Bone marrow (tissue), 2 donors: ENCODE results near the gene ALG2.
A peak's percentile ranks its signal among the peaks of the same experiment; 100 is the strongest.
"Not testable (repeated sequence)": the region's sequence is repeated elsewhere in the genome, so short reads cannot be mapped to it uniquely, and the experiment has no call there.

Experiments used
- DNase-seq, 2 donors: peaks; one replicate each; lab custom pipeline; 2025; lab: John Stamatoyannopoulos, UW

ALG2 gene

GRCh38 chr9:99237849-99238248 lies 16.1 kb upstream of the ALG2 start:
- DNase-seq = not testable (repeated sequence)

DNA sequence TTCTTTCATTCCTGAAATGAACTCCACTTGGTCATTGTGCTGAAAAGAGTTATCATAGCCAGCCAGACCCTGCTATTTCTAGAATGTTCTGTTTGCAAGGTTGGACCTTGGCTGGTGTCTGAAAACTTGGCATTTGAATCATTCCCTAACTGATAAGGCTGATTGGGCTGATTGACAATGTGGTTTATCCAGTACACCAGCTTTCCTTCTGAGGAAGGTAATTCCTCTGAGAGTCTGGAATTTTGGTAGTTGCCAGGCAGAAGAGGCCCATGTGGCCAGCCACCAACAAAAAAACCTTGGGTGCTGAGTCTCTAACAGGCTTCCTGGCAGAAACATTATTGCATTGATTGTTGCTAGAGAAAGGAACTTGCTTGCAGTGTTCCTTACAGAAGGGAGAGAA lies 15.6 kb upstream of the ALG2 start:
- DNase-seq = no peak

- DNase-seq = no peak
Measured at GRCh38 chr9:99235926-99236634, 14.3 kb upstream of the ALG2 start.

- no peak for DNase-seq
Measured at GRCh38 chr9:99235069-99235468, 13.3 kb upstream of the ALG2 start.

DNA sequence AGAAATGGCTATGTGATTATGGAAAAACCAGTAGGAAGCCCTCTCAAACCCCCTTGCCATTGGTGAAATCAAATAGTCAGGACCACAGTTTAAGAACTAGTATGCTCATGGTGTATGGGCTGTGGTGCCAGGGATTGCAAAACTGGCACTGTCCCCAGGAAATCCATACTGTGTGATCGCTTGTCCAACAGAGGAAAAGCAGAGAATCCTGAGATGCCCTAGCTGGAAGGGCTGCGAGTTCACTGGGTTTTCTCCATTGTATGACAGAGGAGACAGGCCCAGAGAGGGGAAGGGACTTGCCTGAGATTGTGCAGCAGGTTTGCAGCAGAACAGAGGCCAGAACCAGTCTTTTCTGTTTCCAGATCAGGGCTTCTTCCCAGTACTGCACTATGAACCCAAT lies 12.9 kb upstream of the ALG2 start:
- no peak for DNase-seq

- DNase-seq = no peak
Measured at GRCh38 chr9:99231711-99232110, 10.0 kb upstream of the ALG2 start.

- DNase-seq = no peak
Measured at GRCh38 chr9:99230206-99230605, 8.5 kb upstream of the ALG2 start.

DNA sequence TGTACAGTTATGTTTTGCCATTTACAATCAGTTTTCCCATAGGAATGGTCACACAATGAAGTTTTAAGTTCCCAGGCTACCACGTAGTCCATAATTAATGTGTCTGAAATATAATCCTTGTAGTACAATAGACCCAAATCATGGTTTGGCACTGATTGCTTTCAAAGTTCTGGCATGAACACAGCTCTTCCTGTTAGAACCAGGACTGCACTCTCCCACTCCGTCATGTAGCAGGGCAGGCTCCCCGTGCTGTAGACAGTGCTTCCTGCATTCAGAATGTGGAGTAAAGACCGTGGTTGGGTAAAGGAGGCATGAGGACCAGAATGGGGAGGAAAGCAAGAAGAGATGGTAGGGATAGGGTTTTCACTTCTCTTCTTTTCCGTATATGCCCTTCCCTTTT lies 4.3 kb upstream of the ALG2 start:
- no peak for DNase-seq

DNA sequence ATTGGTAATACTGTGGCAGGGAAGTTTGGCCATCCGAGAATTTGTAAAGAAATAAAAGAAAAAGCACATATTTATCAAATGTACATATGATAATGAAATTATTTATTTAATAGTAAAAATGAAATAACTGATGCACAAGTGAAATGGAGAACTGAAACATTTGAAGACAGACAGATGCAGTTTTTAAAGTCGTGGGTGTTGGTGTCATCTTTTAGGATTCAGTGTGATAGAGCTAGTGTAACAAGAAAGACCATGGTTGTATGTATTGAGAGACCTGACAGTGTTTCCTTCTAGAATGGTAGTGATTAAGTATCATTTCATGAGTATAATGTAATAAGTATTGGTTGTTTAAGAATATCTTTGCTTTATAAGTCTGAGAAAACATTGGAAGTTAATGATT lies 2.7 kb upstream of the ALG2 start:
- DNase-seq = no peak

DNA sequence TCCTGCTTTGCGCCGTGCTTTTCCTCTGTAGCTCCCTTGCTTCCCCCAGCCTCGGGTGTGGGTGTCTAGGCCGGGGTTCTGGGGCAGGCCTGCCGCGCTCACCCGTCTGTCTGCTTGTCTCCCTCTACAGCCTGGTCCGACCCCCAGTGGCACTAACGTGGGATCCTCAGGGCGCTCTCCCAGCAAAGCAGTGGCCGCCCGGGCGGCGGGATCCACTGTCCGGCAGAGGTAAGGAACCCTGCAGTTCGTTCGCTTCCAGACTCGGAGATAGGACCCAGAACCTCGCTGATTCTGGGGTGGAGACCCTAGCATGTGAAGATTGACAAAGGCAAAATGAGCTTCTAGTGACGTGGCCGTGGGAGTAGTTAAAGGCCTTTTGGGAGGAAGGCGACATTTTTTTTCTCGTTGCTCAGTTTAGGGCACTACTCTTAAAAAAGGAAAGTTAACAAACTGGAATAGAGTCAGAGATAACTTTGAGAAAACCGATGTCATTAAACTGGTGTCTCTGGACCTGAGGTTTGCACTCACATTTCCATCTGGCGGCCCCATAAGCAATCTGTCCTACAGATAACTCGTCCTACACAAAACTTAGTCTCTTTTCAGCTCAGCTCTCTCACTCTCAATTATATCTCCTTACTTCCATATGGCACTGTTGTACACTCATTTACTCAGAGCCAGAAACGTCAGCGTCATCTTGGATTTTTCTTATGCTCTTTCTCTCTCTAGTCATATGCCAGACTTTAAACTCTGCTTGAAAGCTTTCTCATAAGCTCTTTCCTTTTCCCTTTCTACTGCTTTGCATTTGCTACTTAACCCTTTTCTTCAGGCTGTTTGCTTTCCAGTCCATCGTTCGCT lies 901 bp upstream of the ALG2 start:
- no peak for DNase-seq

DNA sequence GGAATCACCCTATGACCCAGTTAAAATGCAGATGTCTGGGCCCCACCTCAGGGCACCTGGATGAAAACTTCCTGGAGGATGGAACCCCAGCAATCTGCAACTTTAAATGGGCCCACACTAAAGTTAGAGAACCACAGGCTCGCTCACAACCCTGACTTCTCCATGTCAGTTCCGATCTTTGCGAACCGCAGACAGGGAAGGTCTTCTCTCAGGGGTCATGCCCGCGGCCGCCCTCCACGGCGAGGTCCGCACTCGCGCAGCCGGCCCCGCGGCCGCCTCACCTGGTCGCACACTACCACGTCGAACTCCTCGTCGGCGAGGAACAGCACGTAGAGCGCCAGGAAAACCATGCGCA lies 499 bp downstream of the ALG2 start:
- DNase-seq = no peak

DNA sequence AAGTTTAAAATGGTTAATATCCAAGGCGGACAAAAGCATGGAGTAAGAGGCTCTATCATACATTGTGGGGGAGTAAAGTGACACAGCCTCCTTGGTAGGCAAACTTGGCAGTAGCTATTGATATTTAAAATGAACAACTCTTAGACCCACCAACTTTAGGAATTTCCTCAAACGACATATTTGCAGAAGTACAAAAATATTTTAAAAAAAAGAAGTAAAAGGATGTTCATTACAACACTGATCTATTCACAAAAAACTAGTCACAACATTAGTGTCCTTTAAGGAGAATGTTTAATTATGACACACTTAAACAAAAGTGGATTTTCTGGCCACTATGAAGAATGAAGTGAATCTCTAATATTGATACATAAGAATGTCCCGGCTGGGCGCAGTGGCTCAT lies 1.7 kb downstream of the ALG2 start:
- DNase-seq = no peak

DNA sequence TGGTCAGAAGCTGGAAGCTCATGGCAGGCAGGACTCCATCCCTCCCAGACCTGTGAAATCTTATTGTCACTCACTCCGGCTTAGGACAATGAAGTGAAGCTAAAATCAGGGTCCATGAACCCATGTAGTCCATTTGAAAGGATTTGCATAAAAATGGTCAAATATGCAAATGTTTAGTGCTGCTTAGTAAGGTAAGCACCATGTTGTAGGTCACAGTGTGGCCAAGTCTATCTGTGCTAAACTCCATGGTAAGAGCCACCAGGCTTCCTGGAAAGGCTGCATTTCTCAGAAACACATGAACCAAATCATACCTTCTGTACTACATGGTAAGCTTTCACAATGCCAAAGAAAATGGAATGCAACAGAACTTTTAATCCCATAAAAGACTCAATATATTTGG lies 5.7 kb downstream of the ALG2 start:
- DNase-seq = no peak

DNA sequence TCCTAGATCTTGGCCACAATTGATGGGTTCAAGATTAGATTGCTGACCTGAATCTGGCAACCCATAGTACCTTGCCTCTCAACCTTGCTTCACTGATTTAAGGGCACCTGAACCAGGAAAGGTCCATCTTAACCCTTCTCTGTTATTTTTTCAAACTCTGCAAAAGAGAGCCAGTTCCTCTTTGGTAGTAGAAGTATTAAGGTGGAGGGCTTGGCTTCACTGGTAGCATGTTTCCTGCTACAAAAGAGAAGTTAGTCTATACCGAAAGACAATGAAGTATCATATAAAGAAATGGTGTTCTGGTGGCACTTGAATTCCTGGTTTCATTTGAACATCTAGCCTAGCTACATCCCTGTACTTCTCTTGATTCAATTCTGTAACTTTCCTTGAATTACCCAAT lies 8.5 kb downstream of the ALG2 start:
- peak in 1 of 2 donors; percentile 31 for DNase-seq

- DNase-seq = no peak
Measured at GRCh38 chr9:99211746-99212145, 10.0 kb downstream of the ALG2 start.

DNA sequence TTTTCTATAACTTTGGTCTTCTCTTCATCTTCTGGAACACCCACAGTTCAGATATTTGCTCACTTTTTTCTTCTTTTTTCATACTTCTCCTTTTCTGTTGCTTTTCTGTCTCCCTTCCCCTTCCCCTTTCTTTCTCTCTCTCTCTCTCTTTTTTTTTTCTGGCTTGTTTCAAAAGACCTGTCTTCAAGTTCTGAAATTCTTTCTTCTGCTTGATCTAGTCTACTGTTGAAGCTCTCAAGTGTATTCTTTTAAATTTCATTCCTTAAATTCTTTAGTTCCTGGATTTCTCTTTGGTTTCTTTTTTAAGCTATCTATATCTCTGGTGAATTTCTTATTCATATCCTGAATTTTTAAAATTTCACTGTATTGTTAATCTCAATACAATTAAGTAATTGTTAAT lies 11.2 kb downstream of the ALG2 start:
- no peak for DNase-seq

GRCh38 chr9:99201603-99202002 lies 20.1 kb downstream of the ALG2 start:
- no peak for DNase-seq

- no peak for DNase-seq
Measured at GRCh38 chr9:99199938-99200539, 21.7 kb downstream of the ALG2 start.

- no peak for DNase-seq
Measured at GRCh38 chr9:99197987-99198386, 23.8 kb downstream of the ALG2 start.

- DNase-seq = no peak
Measured at GRCh38 chr9:99197124-99197630, 24.6 kb downstream of the ALG2 start.

DNA sequence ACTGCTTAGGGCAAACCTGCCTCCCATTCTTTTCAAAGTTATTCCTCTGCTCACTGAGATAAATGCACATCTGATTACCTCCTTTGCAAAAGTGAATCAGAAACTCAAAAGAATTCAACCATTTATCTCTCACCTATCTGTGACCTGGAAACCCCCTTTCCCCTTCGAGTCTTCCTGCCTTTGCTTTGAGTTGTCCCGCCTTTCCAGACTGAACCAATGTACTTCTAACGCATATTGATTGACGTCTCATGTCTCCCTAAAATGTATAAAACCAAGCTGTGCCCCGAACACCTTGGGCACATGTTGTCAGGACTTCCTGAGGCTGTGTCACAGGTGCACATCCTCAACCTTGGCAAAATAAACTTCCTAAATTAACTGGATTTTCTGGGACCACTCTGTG lies 25.3 kb downstream of the ALG2 start:
- not testable (repeated sequence) for DNase-seq

DNA sequence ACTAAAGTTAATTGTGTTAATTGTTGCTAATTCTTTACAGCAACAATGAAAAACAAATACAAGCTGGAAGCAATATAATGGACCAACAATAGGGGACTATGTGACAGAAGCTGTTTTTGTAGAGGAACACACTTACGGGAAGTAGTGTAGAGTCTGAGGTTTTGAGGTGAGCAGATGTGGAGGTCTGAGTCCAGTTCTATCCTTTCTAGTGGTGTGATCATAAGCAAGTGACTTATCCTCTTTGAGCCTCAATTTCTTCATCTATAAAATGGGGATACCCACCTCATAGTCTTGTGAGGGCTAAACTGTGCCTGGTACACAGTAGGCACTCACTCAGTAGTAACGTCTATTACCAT lies 28.3 kb downstream of the ALG2 start:
- no peak for DNase-seq

GRCh38 chr9:99192786-99193465 lies 28.8 kb downstream of the ALG2 start:
- DNase-seq = no peak
